Spleen (tissue), 11 donors: ENCODE results near the gene CCL21. TPM values are rescaled to one million over a fixed set of nuclear protein-coding genes. Genes with fewer than 3 reads are reported as not detected.
"Not testable (repeated sequence)": the region's sequence is repeated elsewhere in the genome, so short reads cannot be mapped to it uniquely, and the experiment has no call there.

Experiments used
- DNase-seq: peaks from one replicate; pipeline ENCODE4 v3.0.0-alpha.2; 2020
- H3K27ac ChIP-seq, 8 donors: fragments of 200-600 bp; sonication (generic) in 7 of 8; 1 replicate in 4 of 8; 2 replicates in 4 of 8; pipeline versions ENCODE4 v1.5.0 to v1.8.0; 2016 to 2021; ENCODE audit warnings: inconsistent platforms in 4 of 8, mild to moderate bottlenecking in 4 of 8, moderate library complexity in 1 of 8
- H3K27me3 ChIP-seq, 7 donors: fragments of 200-600 bp; sonication (generic) in 6 of 7; replicated peaks in 1 of 7; 1 replicate in 4 of 7; 2 replicates in 3 of 7; pipeline versions ENCODE4 v1.5.0 to v1.8.0; 2016 to 2021; ENCODE audit warnings: inconsistent platforms in 3 of 7, mild to moderate bottlenecking in 1 of 7
- H3K36me3 ChIP-seq, 6 donors: fragments of 200-600 bp; sonication (generic) in 5 of 6; 1 replicate in 4 of 6; 2 replicates in 2 of 6; pipeline versions ENCODE4 v1.5.0 to v1.8.0; 2016 to 2021; ENCODE audit warnings: inconsistent platforms in 2 of 6
- H3K4me1 ChIP-seq, 6 donors: fragments of 200-600 bp; sonication (generic) in 5 of 6; 1 replicate in 3 of 6; 2 replicates in 3 of 6; pipeline versions ENCODE4 v1.5.0 to v1.8.0; 2016 to 2021; ENCODE audit warnings: inconsistent platforms in 3 of 6
- H3K4me3 ChIP-seq, 8 donors: fragments of 200-600 bp; sonication (generic) in 7 of 8; 1 replicate in 4 of 8; 2 replicates in 4 of 8; pipeline versions ENCODE4 v1.5.0 to v1.8.0; 2016 to 2021; ENCODE audit warnings: inconsistent platforms in 4 of 8, mild to moderate bottlenecking in 4 of 8, moderate library complexity in 2 of 8
- H3K9me3 ChIP-seq, 8 donors: fragments of 200-600 bp; sonication (generic) in 7 of 8; 1 replicate in 4 of 8; 2 replicates in 4 of 8; pipeline versions ENCODE4 v1.5.0 to v1.8.0; 2016 to 2021; ENCODE audit warnings: inconsistent platforms in 4 of 8
- CTCF ChIP-seq, 11 experiments: fragments of 200-600 bp in 7 of 11; fragments of 450-650 bp in 4 of 11; sonication (generic) in 4 of 11; IDR thresholded peaks in 8 of 11; conservative IDR thresholded peaks in 3 of 11; 1 replicate in 7 of 11; 2 replicates in 4 of 11; pipeline versions ENCODE4 v1.4.0 to v1.8.0; 2016 to 2021; ENCODE audit warnings: antibody characterized with exemption in 11 of 11, inconsistent platforms in 4 of 11, mild to moderate bottlenecking in 1 of 11
- POLR2A ChIP-seq, 3 donors: fragments of 450-650 bp; IDR thresholded peaks; one replicate each; pipeline ENCODE4 v1.5.1; 2017; ENCODE audit warnings: antibody characterized with exemption in 3 of 3, mild to moderate bottlenecking in 1 of 3
- POLR2AphosphoS5 ChIP-seq, 3 donors: sonication (generic); formaldehyde crosslinking; IDR thresholded peaks; one replicate each; pipeline ENCODE4 v1.5.1; 2017; ENCODE audit warnings: antibody characterized with exemption in 3 of 3
- WGBS, 5 donors: extraction: QIAGEN DNeasy Blood & Tissue Kit in 3 of 5; methylation state at CpG; one replicate each; pipeline versions ENCODE4 v1.1.5 to v1.1.7; 2013 to 2018; 5-methylcytosine and 5-hydroxymethylcytosine counted together
- intact Hi-C: fragments of 100-400 bp; cut with DNase I; formaldehyde crosslinking; loops from one replicate; pipeline ENCODE4 v1.15.0; 2023; ENCODE audit warnings: low total_unique reads
- polyA plus RNA-seq, 3 donors: library from polyadenylated mRNA; stranded (reverse); fragments of 200-250 nt; gene quantifications; one replicate each; pipeline ENCODE4 v1.2.1, GENCODE V29; 2013
- total RNA-seq, 7 donors: library from RNA; depleted of rRNA in 3 of 7; stranded (reverse); fragments of >200 nt in 3 of 7; fragmentation: NEBNext Ultra II Directional in 4 of 7; extraction: Animal tissue kit (Norgen Biotek cat#: 25700) in 4 of 7; gene quantifications; one replicate each; pipeline versions ENCODE4 v1.1.0 to v1.2.1, GENCODE V29; 2016 to 2021
- donor health status: healthy with polysubstance abuse.
- donor health status: DM: no; HTN: no; CAD: no; lungs with moderate emphysema.
- donor health status: DM: no; HTN: no; CAD: no.
- donor health status: Bipolar disorder and iron deficiency.
- donor health status: healthy.
- donor health status: DM: no; HTN: no; CAD: no.
- donor health status: DM: yes; HTN: yes; CAD: no.

The CCL21 gene
- total and polyA plus RNA-seq, 10 donors, result 45.1 to 367 (median 186) TPM

- DNase-seq, result no peak
- Histone ChIP-seq H3K4me1 (peaks cover 0 to 4% (median 0%) of the 10 kb centered on the region in 6 donors), H3K36me3 (no peaks in the 10 kb centered on the region), H3K9me3 (peaks cover 0 to 15% (median 9%) of the 10 kb centered on the region in 8 donors), H3K27ac (peak overlapping the region in 1 of 8 donors; percentile 44), H3K27me3 (peaks cover 0 to 5% (median 0%) of the 10 kb centered on the region in 7 donors), H3K4me3 (no peak overlapping the region)
- intact Hi-C loops, result no loop called here
- TF ChIP-seq POLR2A (IDR thresholded peaks at IDR 0.05), result no peak
- TF ChIP-seq CTCF (IDR thresholded peaks at IDR 0.05 in 8 of 11, conservative IDR thresholded peaks at IDR 0.05 in 3 of 11), result no peak
- no peak for TF ChIP-seq POLR2AphosphoS5 (IDR thresholded peaks at IDR 0.05)
- 80 to 89% (median 84%) methylated on average over 2 of the region's 2 CpGs for WGBS, 5 donors
Observed at GRCh38 chr9:34744295-34745221, 34.6 kb upstream of the CCL21 start.

- intact Hi-C loops, result no loop called here
- H3K4me1 ChIP-seq, result peaks cover 0 to 4% (median 0%) of the 10 kb centered on the region in 6 donors
- peaks cover 0 to 5% (median 0%) of the 10 kb centered on the region in 7 donors for H3K27me3 ChIP-seq
- no peak overlapping the region for H3K27ac ChIP-seq
- TF ChIP-seq POLR2A (IDR thresholded peaks at IDR 0.05) (no peak), POLR2AphosphoS5 (IDR thresholded peaks at IDR 0.05) (no peak), CTCF (IDR thresholded peaks at IDR 0.05 in 8 of 11, conservative IDR thresholded peaks at IDR 0.05 in 3 of 11) (no peak)
- H3K36me3 ChIP-seq, result no peaks in the 10 kb centered on the region
- 86 to 96% (median 91%) methylated on average over 2 of the region's 2 CpGs for WGBS, 5 donors
- H3K4me3 ChIP-seq, result no peak overlapping the region
- DNase-seq, result no peak
- peaks cover 0 to 12% (median 8%) of the 10 kb centered on the region in 8 donors for H3K9me3 ChIP-seq
Observed at GRCh38 chr9:34742710-34743109, 32.8 kb upstream of the CCL21 start.

- intact Hi-C loops, result no loop called here
- no peak for DNase-seq
- Histone ChIP-seq H3K4me1 (peaks cover 0 to 4% (median 0%) of the 10 kb centered on the region in 6 donors), H3K27ac (peak overlapping the region in 1 of 8 donors; percentile 35), H3K9me3 (peaks cover 0 to 2% (median 0%) of the 10 kb centered on the region in 8 donors), H3K4me3 (no peak overlapping the region), H3K36me3 (no peaks in the 10 kb centered on the region), H3K27me3 (peaks cover 0 to 5% (median 0%) of the 10 kb centered on the region in 7 donors)
- WGBS, 5 donors, result 62 to 74% (median 64%) methylated on average over 6 of the region's 6 CpGs
- TF ChIP-seq POLR2AphosphoS5 (IDR thresholded peaks at IDR 0.05), result no peak
- no peak for TF ChIP-seq POLR2A (IDR thresholded peaks at IDR 0.05)
- TF ChIP-seq CTCF (IDR thresholded peaks at IDR 0.05 in 8 of 11, conservative IDR thresholded peaks at IDR 0.05 in 3 of 11), result no peak
Observed at GRCh38 chr9:34741628-34742027, 31.7 kb upstream of the CCL21 start.

GRCh38 chr9:34740176-34740575 lies 30.2 kb upstream of the CCL21 start:
- H3K9me3 ChIP-seq, H3K36me3 ChIP-seq, H3K27me3 ChIP-seq, H3K4me3 ChIP-seq, intact Hi-C loops, H3K4me1 ChIP-seq, DNase-seq, H3K27ac ChIP-seq: not testable (repeated sequence)
- 95 to 100% (median 96%) methylated on average over 18 to 27 of the region's 27 CpGs; no CpG with 5 or more reads in 1 of the 5 donors for WGBS, 5 donors
